Measurements from ENCODE around the gene LLPH.

DNA sequence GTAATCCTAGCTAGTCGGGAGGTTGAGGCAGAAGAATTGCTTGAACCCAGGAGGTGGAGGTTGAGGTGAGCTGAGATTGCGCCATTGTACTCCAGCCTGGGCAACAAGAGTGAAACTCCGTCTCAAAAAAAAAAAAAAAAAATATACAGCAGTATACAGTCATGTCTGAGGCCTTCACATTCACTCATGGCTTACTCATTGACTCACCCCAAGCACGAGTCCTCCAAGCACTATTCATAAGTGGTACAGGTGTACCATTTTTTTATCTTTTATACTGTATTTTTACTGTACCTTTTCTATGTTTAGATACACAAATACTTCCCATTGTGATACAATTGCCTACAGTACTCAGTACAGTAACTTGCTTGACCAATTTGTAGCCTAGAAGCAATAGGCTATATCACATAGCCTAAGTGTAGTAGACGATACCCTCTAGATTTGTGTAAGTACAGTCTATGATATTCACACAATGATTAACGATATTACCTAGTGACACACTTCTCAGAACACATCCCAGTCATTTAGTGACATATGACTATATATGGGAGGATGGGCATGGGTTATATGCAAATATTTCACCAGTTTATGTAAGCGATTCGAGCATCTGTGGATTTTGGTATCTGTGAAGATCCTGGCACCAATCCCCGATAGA lies 12.2 kb downstream of the LLPH start:
- TF ChIP-seq, protein P1, sequence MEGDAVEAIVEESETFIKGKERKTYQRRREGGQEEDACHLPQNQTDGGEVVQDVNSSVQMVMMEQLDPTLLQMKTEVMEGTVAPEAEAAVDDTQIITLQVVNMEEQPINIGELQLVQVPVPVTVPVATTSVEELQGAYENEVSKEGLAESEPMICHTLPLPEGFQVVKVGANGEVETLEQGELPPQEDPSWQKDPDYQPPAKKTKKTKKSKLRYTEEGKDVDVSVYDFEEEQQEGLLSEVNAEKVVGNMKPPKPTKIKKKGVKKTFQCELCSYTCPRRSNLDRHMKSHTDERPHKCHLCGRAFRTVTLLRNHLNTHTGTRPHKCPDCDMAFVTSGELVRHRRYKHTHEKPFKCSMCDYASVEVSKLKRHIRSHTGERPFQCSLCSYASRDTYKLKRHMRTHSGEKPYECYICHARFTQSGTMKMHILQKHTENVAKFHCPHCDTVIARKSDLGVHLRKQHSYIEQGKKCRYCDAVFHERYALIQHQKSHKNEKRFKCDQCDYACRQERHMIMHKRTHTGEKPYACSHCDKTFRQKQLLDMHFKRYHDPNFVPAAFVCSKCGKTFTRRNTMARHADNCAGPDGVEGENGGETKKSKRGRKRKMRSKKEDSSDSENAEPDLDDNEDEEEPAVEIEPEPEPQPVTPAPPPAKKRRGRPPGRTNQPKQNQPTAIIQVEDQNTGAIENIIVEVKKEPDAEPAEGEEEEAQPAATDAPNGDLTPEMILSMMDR (IDR thresholded peaks at IDR 0.05): no peak
- no peak for TF ChIP-seq POLR2AphosphoS5 (IDR thresholded peaks at IDR 0.05; ENCODE audit: insufficient read depth in 1 of 2, low read depth in 1 of 2)

Measured in vagina (tissue), 2 donors.